Naive thymus-derived CD4-positive, alpha-beta T cell (primary cell): ENCODE results near the gene DRAM1. TPM values are rescaled to one million over a fixed set of nuclear protein-coding genes. Genes with fewer than 3 reads are reported as not detected.

Experiments used
- polyA plus RNA-seq, 2 donors: library from polyadenylated mRNA; unstranded; fragments of 300-500 nt; fragmentation: Illumina TruSeq; gene quantifications; one replicate each; pipeline ENCODE4 v1.2.3, GENCODE V29; 2021
- total RNA-seq, 6 experiments: library from RNA in 5 of 6; stranded (reverse) in 5 of 6; gene quantifications; 1 replicate in 5 of 6; 2 replicates in 1 of 6; pipeline ENCODE4 v1.2.3 and lab custom pipeline; 2021 to 2026

DRAM1 gene
- total and polyA plus RNA-seq, 7 experiments from 2014 or later: 1.4 to 9.5 (median 2.4) TPM

Other genes starting within 250 kb of the DRAM1 start
- gene CHPT1, start 179.9 kb upstream of the DRAM1 start, total RNA-seq: 10 to 100 TPM in 3 of 5 experiments, 1 to 10 TPM in 2; 6.5 to 22.6 (median 14.5) TPM
- gene CHPT1, start 179.9 kb upstream of the DRAM1 start, polyA plus RNA-seq: 10 to 100 TPM in 1 of 2 donors, 1 to 10 TPM in 1; 9.4 to 22.9 TPM
- under 1 TPM in 4 of 5 experiments, not detected in 1; 0.35 to 0.87 (median 0.63) TPM for gene SYCP3, start 138.1 kb upstream of the DRAM1 start, total RNA-seq
- under 1 TPM in 1 of 2 donors, not detected in 1; 0.23 TPM for gene SYCP3, start 138.1 kb upstream of the DRAM1 start, polyA plus RNA-seq
- gene GNPTAB, start 46.6 kb upstream of the DRAM1 start, total RNA-seq: 10 to 100 TPM; 42.0 to 85.1 (median 62.2) TPM
- gene GNPTAB, start 46.6 kb upstream of the DRAM1 start, polyA plus RNA-seq: 10 to 100 TPM; 28.2 to 33.5 TPM
- 10 to 100 TPM; 32.8 to 59.6 (median 49.6) TPM for gene WASHC3, start 184.4 kb downstream of the DRAM1 start, total RNA-seq
- 10 to 100 TPM; 76.3 to 87.9 TPM for gene WASHC3, start 184.4 kb downstream of the DRAM1 start, polyA plus RNA-seq
- 10 to 100 TPM; 11.9 to 47.5 (median 18.5) TPM for gene NUP37, start 242.5 kb downstream of the DRAM1 start, total RNA-seq
- 10 to 100 TPM; 32.9 to 34.0 TPM for gene NUP37, start 242.5 kb downstream of the DRAM1 start, polyA plus RNA-seq
- 10 to 100 TPM in 1 of 5 experiments, 1 to 10 TPM in 4; 1.1 to 21.5 (median 1.5) TPM for gene PARPBP, start 242.6 kb downstream of the DRAM1 start, total RNA-seq
- 1 to 10 TPM; 1.7 to 2.2 TPM for gene PARPBP, start 242.6 kb downstream of the DRAM1 start, polyA plus RNA-seq